LNCaP clone FGC (cell line): Measurements from ENCODE around the gene TTYH1.

Experiments used
- DNase-seq: peaks from one replicate; pipeline ENCODE4 v3.0.0-alpha.2; 2011; ENCODE audit warnings: low read depth
- H3K4me3 ChIP-seq: 2 replicates; pipeline ENCODE4 v1.5.1; 2011; ENCODE audit warnings: mild to moderate bottlenecking, low read depth, low read length, control low read depth
- TF ChIP-seq, protein P1 (sequence below): IDR thresholded peaks from 2 replicates; pipeline ENCODE4 v1.5.1; 2012; ENCODE audit warnings: mild to moderate bottlenecking; ENCODE audit not compliant: control insufficient read depth, insufficient read depth; ENCODE audit errors: extremely low read depth

The TTYH1 gene

DNA sequence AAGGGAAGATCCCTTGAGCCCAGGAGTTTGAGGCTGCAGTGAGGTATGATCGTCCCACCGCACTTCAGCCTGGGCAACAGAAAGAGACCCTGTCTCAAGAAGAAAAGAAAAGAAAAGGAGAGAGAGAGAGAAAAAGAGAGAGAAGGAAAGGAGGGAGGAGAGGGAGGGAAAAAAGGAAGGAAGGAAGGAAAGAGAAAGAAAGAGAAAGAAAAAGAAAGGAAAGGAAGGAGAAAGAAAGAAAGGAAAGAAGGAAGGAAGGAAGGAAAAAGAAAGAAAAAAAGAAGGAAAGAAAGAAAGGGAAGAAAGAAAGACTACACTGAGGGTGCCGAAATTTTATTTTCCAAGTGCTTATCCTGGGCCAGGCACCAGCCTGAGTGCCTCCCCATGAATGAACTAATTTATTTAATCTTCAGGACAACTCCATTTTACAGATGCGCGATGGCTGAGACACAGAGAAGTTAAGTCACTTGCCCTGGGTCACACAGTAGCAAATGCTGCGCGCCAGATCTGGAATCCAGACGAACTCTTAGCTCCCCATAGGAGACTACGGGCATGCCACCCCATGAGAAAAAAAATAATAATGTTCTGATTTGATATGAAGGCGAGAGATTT lies 55.1 kb downstream of the TTYH1 start:
- no peak overlapping the region for H3K4me3 ChIP-seq

DNA sequence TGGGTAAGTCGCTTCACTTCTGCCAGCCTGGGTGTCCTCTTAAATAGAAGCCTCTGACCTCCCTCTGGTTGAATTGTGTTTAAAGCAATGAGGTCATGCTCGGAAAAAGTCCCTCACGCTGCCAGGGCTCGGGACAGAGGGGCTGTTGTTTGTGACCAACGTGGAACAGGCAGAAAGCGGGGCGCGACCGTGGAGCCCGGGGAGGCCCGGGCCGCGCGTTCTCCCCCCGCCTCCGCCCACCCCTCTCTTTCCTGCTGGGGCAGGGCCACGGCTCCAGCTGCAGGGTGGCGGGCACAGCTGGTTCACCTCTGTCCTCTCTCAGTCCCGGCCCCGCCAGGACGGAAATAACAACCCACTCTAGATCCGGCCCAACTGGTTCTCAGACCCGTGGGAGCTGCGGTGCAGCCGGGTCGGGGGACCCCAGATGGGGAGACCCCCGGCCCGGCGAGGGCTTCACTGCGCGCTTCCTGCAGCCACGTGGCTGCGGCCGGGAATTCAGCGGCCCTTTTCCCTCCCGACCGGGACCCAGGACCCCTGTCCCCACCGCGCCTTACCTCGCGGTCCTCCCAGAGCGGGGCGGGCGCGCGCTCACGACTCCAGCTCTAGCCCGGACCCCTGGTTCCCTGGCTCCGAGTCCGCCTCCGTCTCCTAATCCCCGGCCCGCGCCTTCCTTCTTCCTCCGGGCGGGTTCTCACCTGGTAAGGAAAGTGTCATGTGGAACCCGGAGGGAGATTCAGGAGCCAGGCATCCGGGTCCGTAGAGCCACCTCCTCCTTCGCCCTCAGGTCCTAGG lies 55.9 kb downstream of the TTYH1 start:
- TF ChIP-seq, protein P1, sequence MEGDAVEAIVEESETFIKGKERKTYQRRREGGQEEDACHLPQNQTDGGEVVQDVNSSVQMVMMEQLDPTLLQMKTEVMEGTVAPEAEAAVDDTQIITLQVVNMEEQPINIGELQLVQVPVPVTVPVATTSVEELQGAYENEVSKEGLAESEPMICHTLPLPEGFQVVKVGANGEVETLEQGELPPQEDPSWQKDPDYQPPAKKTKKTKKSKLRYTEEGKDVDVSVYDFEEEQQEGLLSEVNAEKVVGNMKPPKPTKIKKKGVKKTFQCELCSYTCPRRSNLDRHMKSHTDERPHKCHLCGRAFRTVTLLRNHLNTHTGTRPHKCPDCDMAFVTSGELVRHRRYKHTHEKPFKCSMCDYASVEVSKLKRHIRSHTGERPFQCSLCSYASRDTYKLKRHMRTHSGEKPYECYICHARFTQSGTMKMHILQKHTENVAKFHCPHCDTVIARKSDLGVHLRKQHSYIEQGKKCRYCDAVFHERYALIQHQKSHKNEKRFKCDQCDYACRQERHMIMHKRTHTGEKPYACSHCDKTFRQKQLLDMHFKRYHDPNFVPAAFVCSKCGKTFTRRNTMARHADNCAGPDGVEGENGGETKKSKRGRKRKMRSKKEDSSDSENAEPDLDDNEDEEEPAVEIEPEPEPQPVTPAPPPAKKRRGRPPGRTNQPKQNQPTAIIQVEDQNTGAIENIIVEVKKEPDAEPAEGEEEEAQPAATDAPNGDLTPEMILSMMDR, result no peak
- H3K4me3 ChIP-seq, result no peak overlapping the region
- no peak for DNase-seq

More for the DNA sequence above, 55.1 kb downstream of the TTYH1 start:
- TF ChIP-seq, protein P1, result no peak
- no peak for DNase-seq

DNA sequence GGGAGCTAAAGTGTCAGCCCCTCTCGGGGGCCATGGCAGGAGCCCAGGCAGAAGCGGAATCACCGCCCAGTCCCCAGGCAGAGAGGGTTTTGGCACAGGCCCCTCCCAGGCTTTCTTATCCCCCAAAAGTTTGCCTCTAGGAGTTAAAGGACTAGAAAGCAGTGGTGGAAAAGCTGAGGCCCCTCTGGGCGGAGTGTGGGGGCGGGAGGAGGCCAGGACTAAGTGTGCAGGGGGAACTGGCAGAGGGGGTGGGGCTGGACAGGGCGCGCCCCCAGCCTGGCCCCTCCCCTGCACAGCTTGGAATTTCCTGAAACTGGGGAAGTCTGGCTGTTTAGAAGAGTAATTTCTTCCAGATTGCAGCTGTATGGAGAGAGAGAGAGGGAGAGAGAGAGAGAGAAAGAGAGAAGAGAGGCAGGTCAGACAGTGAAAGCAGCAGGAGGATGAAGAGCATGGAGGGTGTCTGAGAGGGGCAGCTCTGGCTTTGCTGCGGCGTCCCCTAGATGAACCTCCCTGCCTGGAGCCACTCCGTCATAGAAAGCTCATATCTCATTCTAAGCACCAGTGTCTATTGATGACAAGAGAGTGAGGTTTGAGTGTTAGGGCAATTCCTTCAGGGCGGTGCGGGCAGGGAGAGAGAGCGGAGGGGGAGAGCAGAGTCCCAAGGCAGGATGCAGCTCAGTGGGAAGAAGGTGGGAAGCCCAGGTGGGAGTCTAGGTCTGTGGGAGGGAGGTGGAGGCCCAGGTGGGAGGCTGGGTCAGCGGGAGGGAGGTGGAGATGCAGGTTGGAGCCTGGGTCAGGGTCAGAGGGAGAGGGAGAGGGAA lies 58.0 kb downstream of the TTYH1 start, which contains the start of gene CDC42EP5:
CDC42EP5 (minus strand) TSS at position 226 of the 821 bp plus-strand sequence. CDS start 7,749 bp downstream, outside the sequence.
- H3K4me3 ChIP-seq, result no peak within 1 kb of the TSS
- TF ChIP-seq, protein P1, result no peak
- DNase-seq, result no peak

DNA sequence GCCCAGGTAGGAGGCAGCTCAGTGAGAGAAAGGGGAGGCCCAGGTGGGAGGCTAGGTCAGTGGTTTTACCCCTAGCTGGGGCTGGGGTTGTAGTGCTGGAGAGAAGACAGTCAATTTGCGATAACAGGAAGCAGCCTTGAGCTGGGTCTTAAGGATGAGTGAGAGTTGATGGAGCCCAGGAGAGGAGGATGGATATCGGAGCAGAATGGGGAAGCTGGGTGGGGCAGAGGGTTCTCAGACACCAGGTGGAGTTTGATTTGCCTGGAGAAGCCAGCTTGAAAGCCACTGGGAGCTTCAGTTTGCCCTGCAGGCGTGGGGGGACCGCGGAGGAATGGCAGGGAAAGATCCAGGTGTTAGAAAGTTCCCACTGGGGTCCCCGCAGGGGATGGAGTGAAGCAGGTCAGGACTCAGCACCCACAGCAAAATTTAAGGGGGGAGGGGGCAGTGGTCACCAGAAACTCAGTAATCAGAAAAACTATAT lies 58.7 kb downstream of the TTYH1 start:
- TF ChIP-seq, protein P1, result no peak
- no peak overlapping the region for H3K4me3 ChIP-seq
- no peak for DNase-seq

DNA sequence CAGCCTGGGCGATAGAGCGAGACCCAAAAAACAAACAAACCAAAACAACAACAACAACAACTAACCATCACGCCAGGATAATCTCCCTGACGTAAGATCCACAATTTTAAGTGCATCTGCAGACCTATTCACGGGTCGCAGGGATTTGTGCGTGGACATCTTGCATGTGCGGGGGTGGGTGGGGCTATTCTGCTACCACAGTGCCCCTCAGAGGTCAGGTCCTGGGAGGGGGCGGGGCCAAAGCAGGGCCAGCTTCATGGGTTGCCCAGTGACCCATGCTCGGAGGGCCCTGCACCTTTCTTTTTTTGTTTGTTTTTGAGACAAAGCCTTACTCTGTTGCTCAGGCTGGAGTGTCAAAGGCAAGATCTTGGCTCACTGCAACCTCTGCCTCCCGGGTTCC lies 60.4 kb downstream of the TTYH1 start:
- no peak overlapping the region for H3K4me3 ChIP-seq
- DNase-seq, result no peak

DNA sequence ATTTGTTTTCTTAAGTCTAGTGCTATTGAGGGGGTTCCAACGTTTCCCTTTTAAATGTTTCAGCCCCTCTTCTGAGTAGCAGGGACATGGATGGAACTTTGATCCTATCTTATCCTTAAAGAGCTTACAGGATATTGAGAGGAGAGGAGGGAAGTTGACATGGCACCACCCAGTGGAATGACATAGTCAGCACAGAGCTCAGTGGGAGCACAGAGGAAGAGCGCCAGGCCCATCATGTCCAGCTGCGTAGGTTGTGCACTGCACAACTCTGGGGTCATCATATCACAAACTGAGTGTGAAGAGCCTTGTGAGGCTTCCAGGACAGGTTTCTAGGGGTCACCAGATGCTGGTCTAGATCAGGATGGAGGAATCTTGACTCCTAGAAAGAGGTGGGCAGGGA lies 62.4 kb downstream of the TTYH1 start:
- no peak overlapping the region for H3K4me3 ChIP-seq
- DNase-seq, result no peak
- TF ChIP-seq, protein P1, result no peak

More for the DNA sequence above, 60.4 kb downstream of the TTYH1 start:
- TF ChIP-seq, protein P1, result no peak
